ENCODE results near the gene SPDEF. TPM values are rescaled to one million over a fixed set of nuclear protein-coding genes. Genes with fewer than 3 reads are reported as not detected.

SPDEF gene
- total and polyA plus RNA-seq, 7 donors = 0.71 to 101 (median 67.4) TPM; not detected in 3

- Histone ChIP-seq H3K27me3 (no peaks in the 10 kb centered on the region), H3K27ac (no peak overlapping the region), H3K9me3 (no peaks in the 10 kb centered on the region), H3K4me3 (no peak overlapping the region), H3K36me3 (peaks cover 0 to 36% (median 9%) of the 10 kb centered on the region in 4 donors), H3K4me1 (peaks cover 0 to 4% (median 0%) of the 10 kb centered on the region in 4 donors)
- TF ChIP-seq POLR2A (IDR thresholded peaks at IDR 0.05) = no peak
- TF ChIP-seq CTCF (IDR thresholded peaks at IDR 0.05) = no peak
- no peak for TF ChIP-seq POLR2AphosphoS5 (IDR thresholded peaks at IDR 0.05)
- no peak for TF ChIP-seq EP300 (IDR thresholded peaks at IDR 0.05)
- DNase-seq = peak; percentile 20
- intact Hi-C loops (cut with DNase I) = no loop called here
- 96 to 97% methylated on average over 2 of the region's 2 CpGs for WGBS, 2 donors
Measured at GRCh38 chr6:34587851-34588250, 31.7 kb upstream of the SPDEF start.

- H3K9me3 ChIP-seq = no peaks in the 10 kb centered on the region
- H3K27me3 ChIP-seq = no peaks in the 10 kb centered on the region
- peaks cover 0 to 36% (median 9%) of the 10 kb centered on the region in 4 donors for H3K36me3 ChIP-seq
- WGBS, 2 donors = 36 to 80% methylated on average over 2 of the region's 2 CpGs
- intact Hi-C loops (cut with DNase I) = no loop called here
- TF ChIP-seq CTCF (IDR thresholded peaks at IDR 0.05) (no peak), POLR2AphosphoS5 (IDR thresholded peaks at IDR 0.05) (no peak), POLR2A (IDR thresholded peaks at IDR 0.05) (no peak), EP300 (IDR thresholded peaks at IDR 0.05) (no peak)
- no peak overlapping the region for H3K4me3 ChIP-seq
- H3K27ac ChIP-seq = no peak overlapping the region
- H3K4me1 ChIP-seq = peaks cover 0 to 4% (median 0%) of the 10 kb centered on the region in 4 donors
- DNase-seq = peak; percentile 9
Measured at GRCh38 chr6:34587325-34587724, 31.2 kb upstream of the SPDEF start.

GRCh38 chr6:34586327-34587040 is 30.4 kb upstream of the SPDEF start:
- H3K36me3 ChIP-seq = peaks cover 0 to 36% (median 9%) of the 10 kb centered on the region in 4 donors

GRCh38 chr6:34585512-34586061 is 29.5 kb upstream of the SPDEF start:
- DNase-seq = peak; percentile 64
- Histone ChIP-seq H3K4me3 (no peak overlapping the region), H3K27me3 (no peaks in the 10 kb centered on the region), H3K36me3 (peaks cover 0 to 36% (median 9%) of the 10 kb centered on the region in 4 donors), H3K9me3 (no peaks in the 10 kb centered on the region), H3K27ac (no peak overlapping the region), H3K4me1 (peaks cover 0 to 4% (median 0%) of the 10 kb centered on the region in 4 donors)
- WGBS, 2 donors = 56 to 72% methylated on average over 4 of the region's 4 CpGs
- no peak for TF ChIP-seq EP300 (IDR thresholded peaks at IDR 0.05)
- TF ChIP-seq POLR2A (IDR thresholded peaks at IDR 0.05) = no peak
- TF ChIP-seq POLR2AphosphoS5 (IDR thresholded peaks at IDR 0.05) = no peak
- TF ChIP-seq CTCF (IDR thresholded peaks at IDR 0.05) = no peak
- intact Hi-C loops (cut with DNase I) = no loop called here

More at GRCh38 chr6:34586327-34587040, 30.4 kb upstream of the SPDEF start:
- H3K9me3 ChIP-seq = no peaks in the 10 kb centered on the region
- H3K4me1 ChIP-seq = peaks cover 0 to 4% (median 0%) of the 10 kb centered on the region in 4 donors
- DNase-seq = peak; percentile 43
- intact Hi-C loops (cut with DNase I) = no loop called here
- 85 to 90% methylated on average over 5 of the region's 5 CpGs for WGBS, 2 donors
- no peak overlapping the region for H3K27ac ChIP-seq
- no peak overlapping the region for H3K4me3 ChIP-seq
- no peaks in the 10 kb centered on the region for H3K27me3 ChIP-seq
- no peak for TF ChIP-seq POLR2AphosphoS5 (IDR thresholded peaks at IDR 0.05)
- TF ChIP-seq CTCF (IDR thresholded peaks at IDR 0.05) = no peak
- no peak for TF ChIP-seq EP300 (IDR thresholded peaks at IDR 0.05)
- TF ChIP-seq POLR2A (IDR thresholded peaks at IDR 0.05) = no peak

Data from sigmoid colon (tissue), 7 donors.